ENCODE results near the gene POLG.

POLG gene

GRCh38 chr15:89363770-89364169 is 29.1 kb upstream of the POLG start:
- no peak for TF ChIP-seq ZFX (IDR thresholded peaks at IDR 0.05)
- TF ChIP-seq, protein P1, sequence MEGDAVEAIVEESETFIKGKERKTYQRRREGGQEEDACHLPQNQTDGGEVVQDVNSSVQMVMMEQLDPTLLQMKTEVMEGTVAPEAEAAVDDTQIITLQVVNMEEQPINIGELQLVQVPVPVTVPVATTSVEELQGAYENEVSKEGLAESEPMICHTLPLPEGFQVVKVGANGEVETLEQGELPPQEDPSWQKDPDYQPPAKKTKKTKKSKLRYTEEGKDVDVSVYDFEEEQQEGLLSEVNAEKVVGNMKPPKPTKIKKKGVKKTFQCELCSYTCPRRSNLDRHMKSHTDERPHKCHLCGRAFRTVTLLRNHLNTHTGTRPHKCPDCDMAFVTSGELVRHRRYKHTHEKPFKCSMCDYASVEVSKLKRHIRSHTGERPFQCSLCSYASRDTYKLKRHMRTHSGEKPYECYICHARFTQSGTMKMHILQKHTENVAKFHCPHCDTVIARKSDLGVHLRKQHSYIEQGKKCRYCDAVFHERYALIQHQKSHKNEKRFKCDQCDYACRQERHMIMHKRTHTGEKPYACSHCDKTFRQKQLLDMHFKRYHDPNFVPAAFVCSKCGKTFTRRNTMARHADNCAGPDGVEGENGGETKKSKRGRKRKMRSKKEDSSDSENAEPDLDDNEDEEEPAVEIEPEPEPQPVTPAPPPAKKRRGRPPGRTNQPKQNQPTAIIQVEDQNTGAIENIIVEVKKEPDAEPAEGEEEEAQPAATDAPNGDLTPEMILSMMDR (conservative IDR thresholded peaks at IDR 0.05): no peak
- no peak overlapping the region for H3K27ac ChIP-seq

DNA sequence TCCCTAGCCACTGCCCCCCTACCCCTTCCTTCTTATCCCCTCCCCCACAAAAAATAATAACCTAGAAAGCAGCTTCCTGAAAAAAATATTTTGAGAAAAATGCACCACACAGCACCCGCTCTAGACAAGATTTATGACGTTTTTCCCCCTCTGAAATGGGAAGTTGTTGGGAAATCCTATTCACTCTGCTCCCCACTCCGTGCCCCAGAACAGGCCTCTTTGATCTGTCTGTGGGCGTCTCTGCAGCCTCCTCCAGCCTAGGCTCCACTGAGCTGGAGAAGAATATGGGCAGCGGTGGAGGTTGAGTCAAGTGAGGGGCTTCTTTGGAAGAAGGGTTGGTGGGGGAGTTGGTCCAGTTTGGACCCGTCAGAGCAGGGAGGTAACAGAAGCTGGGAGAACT is 28.5 kb upstream of the POLG start:
- TF ChIP-seq, protein P1 (conservative IDR thresholded peaks at IDR 0.05): no peak
- no peak for TF ChIP-seq ZFX (IDR thresholded peaks at IDR 0.05)
- no peak overlapping the region for H3K27ac ChIP-seq

DNA sequence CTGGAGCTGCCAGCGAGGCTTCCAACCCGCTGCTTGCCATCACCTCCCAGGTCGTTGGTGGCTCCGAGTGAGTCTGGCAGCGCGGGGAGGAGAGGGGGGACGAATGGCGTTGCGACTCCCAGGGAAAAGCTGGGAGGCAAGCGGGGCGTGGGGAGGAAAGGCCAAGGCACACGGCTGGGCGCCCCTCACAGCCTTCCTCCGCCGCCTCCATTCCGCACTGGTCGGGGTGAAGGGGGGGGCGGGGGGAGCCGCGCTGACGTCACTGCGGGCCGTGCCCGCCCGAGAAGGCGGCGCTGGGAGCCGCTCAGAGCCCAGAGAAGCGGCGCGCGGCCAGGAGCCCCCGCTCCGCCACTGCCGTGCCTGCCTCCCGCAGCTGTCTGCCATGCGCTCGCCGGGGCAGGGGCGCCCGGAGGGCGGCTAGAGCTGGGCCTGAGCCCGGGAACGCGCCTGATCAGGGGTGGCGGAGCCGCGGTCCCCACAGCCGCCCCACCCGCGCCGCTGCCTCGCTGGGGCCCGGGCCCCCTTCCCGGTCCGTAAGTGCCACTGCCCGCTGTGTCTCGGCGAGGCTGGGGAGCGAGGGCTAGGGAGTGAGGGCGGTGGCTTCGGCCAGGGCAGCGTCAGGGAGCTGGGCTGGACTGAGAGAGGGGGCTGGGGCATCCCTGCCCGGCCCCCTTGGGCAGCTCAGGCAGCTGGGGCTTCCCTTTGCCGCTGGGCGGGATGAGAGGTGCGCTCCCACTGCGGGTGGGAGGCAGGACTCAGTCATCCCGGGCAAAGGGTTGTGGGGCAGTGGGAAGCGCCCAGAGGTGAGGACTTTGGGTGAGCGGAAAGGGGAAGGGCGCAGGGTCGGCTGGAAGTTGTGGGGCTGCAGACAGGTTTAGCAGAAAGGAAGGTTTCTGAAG is 27.8 kb upstream of the POLG start:
- no peak for TF ChIP-seq ZFX (IDR thresholded peaks at IDR 0.05)
- TF ChIP-seq, protein P1 (conservative IDR thresholded peaks at IDR 0.05): no peak

GRCh38 chr15:89361451-89362202 is 27.0 kb upstream of the POLG start:
- H3K27ac ChIP-seq: no peak overlapping the region
- TF ChIP-seq ZFX (IDR thresholded peaks at IDR 0.05): no peak
- TF ChIP-seq, protein P1 (conservative IDR thresholded peaks at IDR 0.05): no peak

More for the DNA sequence above, 27.8 kb upstream of the POLG start:
- H3K27ac ChIP-seq: no peak overlapping the region

GRCh38 chr15:89360294-89360971 is 25.8 kb upstream of the POLG start:
- TF ChIP-seq ZFX (IDR thresholded peaks at IDR 0.05): no peak
- TF ChIP-seq, protein P1 (conservative IDR thresholded peaks at IDR 0.05): no peak
- no peak overlapping the region for H3K27ac ChIP-seq

DNA sequence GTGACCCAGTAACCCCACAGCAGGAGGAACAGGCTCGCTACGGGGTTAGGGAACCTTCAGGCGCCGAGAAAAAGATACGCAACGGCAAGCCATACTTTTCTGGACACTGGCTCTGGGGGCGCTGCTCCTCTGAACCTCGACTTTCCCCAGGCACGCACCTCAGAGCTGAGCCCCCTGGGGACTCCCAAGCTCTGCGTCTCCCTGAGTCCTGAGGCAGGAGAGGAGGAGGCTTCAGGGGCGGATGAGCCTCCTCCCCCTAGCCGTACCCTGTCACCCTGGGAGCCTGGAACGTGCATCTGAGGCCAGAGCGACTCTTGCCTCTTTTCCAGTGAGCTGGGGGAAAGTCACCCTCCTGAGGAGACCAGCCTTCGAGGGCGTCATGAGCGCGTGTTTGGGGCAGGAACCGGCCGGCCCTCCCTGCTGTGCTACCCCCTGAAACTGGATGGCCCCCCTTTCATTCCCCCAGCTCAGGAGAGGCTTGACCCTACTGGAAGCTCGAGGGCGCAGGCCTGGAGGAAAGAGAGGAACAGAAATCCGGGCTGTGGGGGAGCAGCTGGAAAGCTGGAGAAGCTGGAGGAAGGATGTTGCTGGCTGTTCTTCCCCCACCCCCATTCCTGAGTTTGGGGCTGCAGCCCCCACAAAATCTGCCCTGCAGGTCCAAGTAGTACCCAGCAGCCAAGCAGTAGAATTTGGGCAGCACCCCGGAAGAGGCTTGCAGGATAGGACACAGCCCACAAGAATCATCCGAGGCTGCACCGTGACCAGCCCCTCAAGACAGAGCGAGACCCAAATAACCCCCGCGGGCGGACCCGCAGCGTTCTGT is 25.1 kb upstream of the POLG start:
- TF ChIP-seq, protein P1 (conservative IDR thresholded peaks at IDR 0.05): no peak
- TF ChIP-seq ZFX (IDR thresholded peaks at IDR 0.05): no peak
- H3K27ac ChIP-seq: no peak overlapping the region

Measured in C4-2B (cell line).